Right lobe of liver (tissue), 6 donors: ENCODE data around the gene CITED4. TPM values are rescaled to one million over a fixed set of nuclear protein-coding genes. Genes with fewer than 3 reads are reported as not detected.
A peak's percentile ranks its signal among the peaks of the same experiment; 100 is the strongest.

Experiments used
- ATAC-seq, 4 donors: fragments of 200-7000 bp; cut with Tn5 transposase; one replicate each; pipeline ENCODE4 v1.9.1; 2020; ENCODE audit warnings: mild to moderate bottlenecking in 4 of 4, moderate library complexity in 4 of 4
- DNase-seq, 3 donors: peaks; one replicate each; pipeline ENCODE4 v3.0.0-alpha.2; 2020
- H3K27ac ChIP-seq, 3 donors: fragments of 200-600 bp; one replicate each; pipeline ENCODE4 v1.8.0; 2022
- H3K27me3 ChIP-seq, 2 donors: fragments of 200-600 bp; one replicate each; pipeline ENCODE4 v1.8.0; 2022
- H3K36me3 ChIP-seq, 4 donors: fragments of 200-600 bp; sonication (generic) in 1 of 4; one replicate each; pipeline versions ENCODE4 v1.5.1 to v1.8.0; 2017 to 2022; ENCODE audit warnings: control low read depth in 1 of 4
- H3K4me1 ChIP-seq, 4 donors: fragments of 200-600 bp; sonication (generic) in 1 of 4; one replicate each; pipeline versions ENCODE4 v1.5.1 to v1.8.0; 2017 to 2022; ENCODE audit warnings: control low read depth in 1 of 4
- H3K4me3 ChIP-seq, 3 donors: fragments of 200-600 bp; one replicate each; pipeline ENCODE4 v1.8.0; 2022
- H3K9me3 ChIP-seq, 4 donors: fragments of 200-600 bp; sonication (generic) in 1 of 4; one replicate each; pipeline versions ENCODE4 v1.5.1 to v1.8.0; 2017 to 2022; ENCODE audit warnings: control low read depth in 1 of 4
- POLR2A ChIP-seq: fragments of 450-650 bp; IDR thresholded peaks from one replicate; pipeline ENCODE4 v1.6.1; 2017; ENCODE audit warnings: antibody characterized with exemption, mild to moderate bottlenecking
- WGBS: methylation state at CpG from one replicate; pipeline ENCODE4 v1.1.6; 2018; ENCODE audit warnings: low coverage, low lambda C conversion rate; ENCODE audit not compliant: insufficient coverage; ENCODE audit errors: missing lambda C conversion rate; 5-methylcytosine and 5-hydroxymethylcytosine counted together
- intact Hi-C, 2 donors: fragments of 100-400 bp; cut with DNase I; formaldehyde crosslinking; loops; one replicate each; pipeline versions ENCODE4 v1.11.2 to v1.14.1; 2022
- total RNA-seq, 6 experiments: library from RNA; depleted of rRNA in 2 of 6; stranded (reverse); fragments of >200 nt in 2 of 6; fragmentation: NEBNext Ultra II Directional in 3 of 6; extraction: Animal tissue kit (Norgen Biotek cat#: 25700) in 3 of 6; gene quantifications; one replicate each; pipeline versions ENCODE4 v1.1.0 to v1.2.4, GENCODE V29; 2016 to 2023
- TF ChIP-seq, protein P1 (sequence below), 4 donors: fragments of 200-600 bp in 3 of 4; fragments of 450-650 bp in 1 of 4; IDR thresholded peaks; one replicate each; pipeline versions ENCODE4 v1.5.1 to v1.8.0; 2016 to 2022; ENCODE audit warnings: antibody characterized with exemption in 4 of 4, mild to moderate bottlenecking in 2 of 4
- donor health status: DM: no; HTN: yes; CAD: no.
- donor health status: DM: no; HTN: no; CAD: no.
- donor health status: DM: no; HTN: no; CAD: no.
- donor health status: DM: no; HTN: yes; CAD: no.
- donor health status: DM: no; HTN: yes; CAD: no.

The CITED4 gene
- total RNA-seq, 6 experiments from 2014 or later = 19.0 to 116 (median 25.8) TPM

DNA sequence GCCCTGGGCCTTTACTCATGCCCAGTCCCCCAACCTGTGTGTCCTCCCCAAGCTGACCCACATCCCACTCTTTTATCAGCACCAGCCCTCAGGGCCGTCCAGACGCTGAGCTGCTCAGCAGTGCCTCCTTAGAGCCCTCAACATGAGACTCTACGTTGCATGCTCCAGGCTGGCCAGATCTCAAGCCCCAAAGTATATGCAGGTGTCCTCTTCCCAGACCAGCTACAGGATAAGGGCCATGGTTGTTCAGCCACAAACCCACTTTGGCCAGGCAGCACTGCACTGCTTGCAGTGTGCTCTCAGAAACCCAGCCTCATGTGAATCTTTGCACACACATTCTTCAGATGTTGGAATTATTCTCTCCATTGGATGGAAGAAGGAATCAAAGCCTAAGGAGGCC lies 6.0 kb downstream of the CITED4 start:
- H3K4me3 ChIP-seq = no peak overlapping the region
- DNase-seq = no peak
- TF ChIP-seq, protein P1, sequence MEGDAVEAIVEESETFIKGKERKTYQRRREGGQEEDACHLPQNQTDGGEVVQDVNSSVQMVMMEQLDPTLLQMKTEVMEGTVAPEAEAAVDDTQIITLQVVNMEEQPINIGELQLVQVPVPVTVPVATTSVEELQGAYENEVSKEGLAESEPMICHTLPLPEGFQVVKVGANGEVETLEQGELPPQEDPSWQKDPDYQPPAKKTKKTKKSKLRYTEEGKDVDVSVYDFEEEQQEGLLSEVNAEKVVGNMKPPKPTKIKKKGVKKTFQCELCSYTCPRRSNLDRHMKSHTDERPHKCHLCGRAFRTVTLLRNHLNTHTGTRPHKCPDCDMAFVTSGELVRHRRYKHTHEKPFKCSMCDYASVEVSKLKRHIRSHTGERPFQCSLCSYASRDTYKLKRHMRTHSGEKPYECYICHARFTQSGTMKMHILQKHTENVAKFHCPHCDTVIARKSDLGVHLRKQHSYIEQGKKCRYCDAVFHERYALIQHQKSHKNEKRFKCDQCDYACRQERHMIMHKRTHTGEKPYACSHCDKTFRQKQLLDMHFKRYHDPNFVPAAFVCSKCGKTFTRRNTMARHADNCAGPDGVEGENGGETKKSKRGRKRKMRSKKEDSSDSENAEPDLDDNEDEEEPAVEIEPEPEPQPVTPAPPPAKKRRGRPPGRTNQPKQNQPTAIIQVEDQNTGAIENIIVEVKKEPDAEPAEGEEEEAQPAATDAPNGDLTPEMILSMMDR (IDR thresholded peaks at IDR 0.05) = no peak
- no peak for TF ChIP-seq POLR2A
- ATAC-seq = no peak
- no peaks in the 10 kb centered on the region for H3K27me3 ChIP-seq
- 81% methylated on average over 3 of the region's 3 CpGs for WGBS
- H3K9me3 ChIP-seq = no peaks in the 10 kb centered on the region
- intact Hi-C loops = loop anchor here in 1 of 2 donors (10.0 kb wide), 1 partner anchor 231 kb away; no protein-coding TSS in a partner anchor
- H3K4me1 ChIP-seq = peaks cover 0 to 3% (median 0%) of the 10 kb centered on the region in 4 donors
- no peaks in the 10 kb centered on the region for H3K36me3 ChIP-seq
- no peak overlapping the region for H3K27ac ChIP-seq

DNA sequence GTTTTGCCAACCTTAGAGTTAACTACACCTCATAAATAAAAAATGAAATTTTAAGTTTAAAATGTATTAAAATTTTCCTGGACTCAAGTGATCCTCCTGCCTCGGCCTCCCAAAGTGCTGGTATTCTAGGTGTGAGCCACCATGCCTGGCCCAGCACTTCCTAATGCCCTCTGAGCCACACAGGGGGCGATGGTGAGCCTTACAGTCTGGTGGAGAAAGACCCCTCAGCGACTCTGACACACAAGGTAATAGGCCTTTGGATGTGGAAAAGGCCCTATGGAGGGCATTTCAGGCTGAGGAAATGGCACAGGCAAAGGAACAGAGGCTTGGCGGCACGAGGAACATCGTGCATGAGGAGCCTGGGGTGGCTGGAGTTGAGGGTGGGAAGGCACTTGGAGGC lies 6.7 kb downstream of the CITED4 start:
- no peak overlapping the region for H3K27ac ChIP-seq
- no peak for ATAC-seq
- H3K9me3 ChIP-seq = no peaks in the 10 kb centered on the region
- no peak overlapping the region for H3K4me3 ChIP-seq
- no peak for DNase-seq
- WGBS = 86% methylated on average over 6 of the region's 6 CpGs
- no peaks in the 10 kb centered on the region for H3K27me3 ChIP-seq
- intact Hi-C loops = loop anchor here in 1 of 2 donors (10.0 kb wide), 1 partner anchor 231 kb away; no protein-coding TSS in a partner anchor
- no peaks in the 10 kb centered on the region for H3K36me3 ChIP-seq
- peaks cover 0 to under 1% (median 0%) of the 10 kb centered on the region in 4 donors for H3K4me1 ChIP-seq
- TF ChIP-seq, protein P1 (IDR thresholded peaks at IDR 0.05) = peak in 2 of 4 donors; percentile 11 to 20
- no peak for TF ChIP-seq POLR2A

DNA sequence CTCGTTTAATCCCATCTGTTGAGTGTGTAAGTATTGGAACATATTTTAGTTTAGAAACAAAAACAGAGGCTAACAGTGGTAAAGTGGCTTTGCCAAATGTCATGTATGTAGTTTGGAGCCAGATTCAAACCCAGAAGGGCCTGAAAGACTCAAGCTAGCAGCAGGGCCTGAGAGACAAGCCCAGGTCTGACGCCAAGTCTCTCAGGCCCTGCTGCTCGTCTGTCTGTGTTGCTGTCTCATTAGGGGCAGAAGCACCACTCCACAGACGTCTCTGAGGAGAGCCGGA lies 8.3 kb downstream of the CITED4 start:
- WGBS = 62% methylated on average over 3 of the region's 5 CpGs
- Histone ChIP-seq H3K9me3 (no peaks in the 10 kb centered on the region), H3K36me3 (no peaks in the 10 kb centered on the region), H3K4me3 (no peak overlapping the region), H3K4me1 (peaks cover 0 to 3% (median 1%) of the 10 kb centered on the region in 4 donors), H3K27me3 (no peaks in the 10 kb centered on the region), H3K27ac (no peak overlapping the region)
- DNase-seq (no peak), ATAC-seq (no peak)
- TF ChIP-seq, protein P1 (IDR thresholded peaks at IDR 0.05) = no peak
- no peak for TF ChIP-seq POLR2A
- intact Hi-C loops = loop anchor here in 1 of 2 donors (10.0 kb wide), 1 partner anchor 229 kb away; no protein-coding TSS in a partner anchor

DNA sequence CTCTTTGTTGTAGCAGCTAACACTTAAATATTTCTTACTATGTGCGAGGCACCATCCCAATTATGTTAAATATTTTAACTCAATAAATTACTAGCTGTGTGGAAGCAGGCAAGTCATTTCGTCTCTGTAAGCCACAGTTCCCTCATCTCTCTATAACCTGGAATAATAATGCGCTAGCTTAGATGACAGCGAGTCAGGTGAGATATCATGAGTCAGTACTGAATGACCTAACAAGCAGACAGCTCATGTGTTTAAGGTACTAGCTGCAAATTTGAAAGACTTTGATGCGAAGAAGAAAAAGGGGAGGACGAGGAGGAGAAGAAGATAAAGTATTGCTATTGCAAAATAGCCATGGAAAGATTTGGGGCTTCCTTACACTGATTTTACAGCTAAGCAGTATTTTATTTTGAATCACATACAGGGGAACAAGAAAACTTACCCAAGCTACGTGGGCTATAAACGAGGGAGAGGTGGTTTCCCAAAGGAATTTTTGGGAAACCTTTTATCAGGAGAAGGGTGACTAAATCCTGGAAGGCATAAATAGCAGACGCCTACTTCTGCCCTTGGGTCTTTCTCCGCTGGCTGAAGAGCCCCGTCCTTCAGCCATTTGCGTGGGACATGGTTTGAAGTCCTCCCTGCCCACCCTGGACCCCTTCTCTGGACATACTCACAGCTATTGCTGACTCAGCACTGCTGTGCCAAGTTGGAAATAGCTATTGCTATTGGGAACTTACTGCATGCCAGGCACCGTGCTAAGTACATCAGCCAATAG lies 8.9 kb downstream of the CITED4 start:
- no peak for ATAC-seq
- TF ChIP-seq, protein P1 (IDR thresholded peaks at IDR 0.05) = no peak
- TF ChIP-seq POLR2A = no peak
- WGBS = 67% methylated on average over 9 of the region's 13 CpGs
- intact Hi-C loops = loop anchor here in 1 of 2 donors (10.0 kb wide), 1 partner anchor 228 kb away; no protein-coding TSS in a partner anchor
- H3K4me1 ChIP-seq = peaks cover 0 to 6% (median 3%) of the 10 kb centered on the region in 4 donors
- H3K9me3 ChIP-seq = no peaks in the 10 kb centered on the region
- H3K36me3 ChIP-seq = no peaks in the 10 kb centered on the region
- no peak overlapping the region for H3K4me3 ChIP-seq
- no peak for DNase-seq
- H3K27me3 ChIP-seq = no peaks in the 10 kb centered on the region
- H3K27ac ChIP-seq = no peak overlapping the region
